GM19438 (cell line): ENCODE measurements around the gene WWOX.

Source experiments
- ATAC-seq: cut with Tn5 transposase; IDR thresholded peaks from one replicate; pipeline ENCODE4 v1.9.1; 2021; ENCODE audit warnings: low read depth; ENCODE audit not compliant: unreplicated experiment

WWOX gene

DNA sequence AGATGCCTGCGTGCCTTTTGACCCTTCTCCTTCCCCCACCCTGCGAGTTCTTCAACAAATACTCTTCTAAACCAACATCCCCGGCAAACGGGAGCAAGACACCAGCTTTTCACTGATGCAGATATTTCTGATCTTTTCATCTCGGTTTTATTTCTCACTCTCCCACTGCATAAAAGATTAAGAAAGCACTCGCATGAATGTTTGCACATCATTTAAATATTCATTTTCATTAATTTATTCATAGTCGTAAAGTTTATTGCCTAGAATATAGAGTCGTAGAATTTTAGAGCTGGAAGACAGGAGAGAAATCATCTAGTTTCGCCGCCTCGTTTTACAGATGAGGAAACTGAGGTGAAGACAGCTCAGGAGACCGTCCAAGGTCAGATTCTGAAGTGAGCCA lies 1013.0 kb downstream of the WWOX start:
- ATAC-seq: no peak

GRCh38 chr16:79113826-79114225 lies 1014.4 kb downstream of the WWOX start:
- no peak for ATAC-seq

DNA sequence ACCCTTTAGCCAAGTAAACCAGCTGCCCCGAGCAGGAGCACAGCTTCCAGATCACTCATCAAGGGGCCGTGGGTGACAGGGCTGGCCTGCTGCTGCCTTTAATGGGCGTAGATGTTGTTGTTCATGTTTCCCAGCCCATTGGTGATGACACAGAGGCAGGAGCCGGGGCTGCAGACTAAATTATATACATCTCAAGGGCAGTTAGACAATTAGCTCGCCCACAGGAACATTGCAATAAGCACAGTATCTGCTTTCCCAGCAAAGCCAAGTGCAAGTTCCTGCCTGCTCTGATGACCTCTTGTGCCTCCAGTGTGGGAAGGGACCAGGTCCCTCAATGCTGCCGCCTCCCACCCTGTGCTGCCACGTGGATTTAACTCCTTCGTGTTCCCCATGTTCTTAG lies 1015.3 kb downstream of the WWOX start:
- no peak for ATAC-seq

- ATAC-seq: no peak
Measured at GRCh38 chr16:79121906-79122305, 1022.5 kb downstream of the WWOX start.

GRCh38 chr16:79122343-79122742 lies 1022.9 kb downstream of the WWOX start:
- ATAC-seq: no peak

DNA sequence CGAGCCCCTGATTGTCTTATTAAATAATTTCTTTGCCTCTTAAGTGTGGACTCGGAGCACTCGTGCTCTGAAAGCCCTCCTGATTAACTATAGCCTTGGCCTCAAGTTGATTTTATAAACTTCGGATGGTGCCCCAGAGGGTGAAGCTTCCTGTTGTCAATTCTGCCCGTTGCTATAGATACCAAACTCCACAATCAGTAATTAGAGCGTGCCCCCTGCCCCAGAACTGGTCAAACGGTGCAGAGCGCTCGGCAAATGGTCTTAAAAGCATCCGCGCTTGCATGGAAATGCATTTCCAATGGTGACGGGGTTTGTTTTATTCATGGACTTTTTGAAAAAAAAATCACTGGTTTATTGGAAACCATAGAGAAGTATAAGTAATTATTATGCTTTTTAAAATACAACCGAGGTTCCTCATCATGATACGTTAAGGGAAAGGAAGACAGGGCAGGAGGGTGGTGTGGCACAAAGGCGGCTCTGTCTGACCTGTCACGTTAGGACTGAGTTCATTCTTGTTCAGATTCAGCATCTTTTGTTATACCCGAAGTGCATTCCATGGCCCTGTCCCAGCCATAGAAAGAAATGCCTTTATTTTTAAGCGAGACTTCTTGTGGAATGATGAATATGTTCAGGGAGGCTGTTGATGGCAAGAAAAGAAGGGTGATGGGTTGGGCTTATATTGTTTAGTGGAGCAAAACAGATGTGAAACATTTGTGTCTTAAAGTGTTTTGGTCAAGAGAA lies 1024.7 kb downstream of the WWOX start:
- no peak for ATAC-seq

GRCh38 chr16:79127766-79128165 lies 1028.3 kb downstream of the WWOX start:
- no peak for ATAC-seq

DNA sequence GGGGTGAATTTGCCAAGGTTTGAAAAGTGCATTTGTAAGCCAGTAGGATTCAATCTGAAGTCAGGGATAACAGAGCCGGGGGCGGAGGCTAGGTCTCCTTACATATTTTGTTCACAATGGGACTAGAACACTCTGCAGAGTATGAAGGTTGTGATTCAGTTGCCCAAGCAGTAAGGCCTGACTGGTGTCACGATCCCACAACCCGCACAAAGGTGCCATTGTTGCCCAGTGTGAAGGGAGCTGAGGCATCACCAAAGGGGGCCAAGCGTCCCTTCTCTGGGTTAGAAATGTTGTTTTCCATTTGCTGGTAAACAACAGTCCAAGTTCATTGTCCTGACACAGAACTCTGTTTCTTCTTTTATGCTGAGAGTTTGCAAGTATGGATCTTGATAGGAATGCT lies 1029.3 kb downstream of the WWOX start:
- ATAC-seq: no peak

DNA sequence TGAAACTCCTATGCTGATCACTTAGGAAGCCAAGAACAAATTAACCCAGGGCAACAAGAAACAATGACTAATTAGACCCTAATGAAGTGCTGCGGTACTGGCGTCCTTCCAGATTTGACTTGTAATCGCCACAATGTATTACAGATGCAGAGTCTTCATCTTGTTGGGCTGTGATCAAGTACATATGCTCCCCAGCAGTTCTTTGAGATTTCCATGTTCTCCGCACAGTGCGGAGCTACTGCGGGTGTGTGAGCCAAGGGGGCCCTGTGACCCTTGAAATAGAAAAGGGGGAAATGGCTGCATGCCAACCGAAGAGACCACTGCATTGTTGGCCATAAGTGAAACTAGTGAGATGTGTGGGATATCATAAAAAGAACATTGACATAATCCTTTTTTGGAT lies 1031.2 kb downstream of the WWOX start:
- no peak for ATAC-seq

- ATAC-seq: no peak
Measured at GRCh38 chr16:79131321-79132075, 1032.0 kb downstream of the WWOX start.

DNA sequence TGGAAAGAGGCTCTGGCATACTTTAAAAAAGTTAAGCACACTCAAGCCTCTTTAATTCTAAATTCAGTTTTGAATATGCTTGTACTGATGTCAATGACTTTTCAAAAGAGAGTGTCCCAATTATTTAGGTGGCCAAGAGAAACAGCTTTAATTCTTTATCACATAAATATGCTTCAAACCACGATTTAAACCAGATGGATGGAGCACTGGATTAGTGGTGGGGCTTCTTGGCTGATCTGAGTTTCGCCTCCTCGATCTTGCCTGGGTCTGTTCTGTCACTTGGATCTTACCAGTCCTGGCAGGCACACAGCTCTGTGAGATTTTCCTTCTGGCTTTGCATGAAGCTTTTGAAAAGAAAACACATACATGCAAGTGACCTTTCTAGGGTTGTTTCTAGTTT lies 1033.2 kb downstream of the WWOX start:
- no peak for ATAC-seq

- no peak for ATAC-seq
Measured at GRCh38 chr16:79134300-79134699, 1034.8 kb downstream of the WWOX start.

GRCh38 chr16:79136955-79137354 lies 1037.5 kb downstream of the WWOX start:
- ATAC-seq: no peak

DNA sequence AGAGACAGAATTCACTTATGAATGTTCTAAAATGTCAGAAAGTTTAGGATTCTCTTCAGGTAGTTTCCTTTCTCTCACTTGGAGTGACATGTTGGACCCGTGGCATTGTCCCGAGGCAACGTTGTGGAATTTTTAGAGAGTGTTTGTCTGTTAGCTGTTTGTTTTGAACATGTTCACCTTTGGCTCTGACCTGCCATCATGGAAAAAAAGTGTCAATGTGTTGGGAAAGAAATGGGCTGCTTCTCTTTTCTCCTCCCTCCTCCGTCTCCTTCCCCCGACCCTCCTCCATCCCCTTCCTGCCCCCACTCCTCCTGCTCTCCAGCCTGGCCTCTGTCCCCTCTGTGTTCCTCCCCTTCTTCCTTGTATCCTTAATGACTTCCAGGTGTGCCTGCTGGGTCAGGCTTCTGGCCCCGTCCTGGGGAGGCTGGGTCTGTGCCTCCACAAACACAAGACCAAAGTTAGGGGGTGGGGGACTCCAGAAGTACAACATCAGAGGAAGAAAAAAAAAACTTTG lies 1038.0 kb downstream of the WWOX start:
- no peak for ATAC-seq

GRCh38 chr16:79139799-79140198 lies 1040.3 kb downstream of the WWOX start:
- no peak for ATAC-seq

GRCh38 chr16:79143026-79143425 lies 1043.6 kb downstream of the WWOX start:
- ATAC-seq: no peak

DNA sequence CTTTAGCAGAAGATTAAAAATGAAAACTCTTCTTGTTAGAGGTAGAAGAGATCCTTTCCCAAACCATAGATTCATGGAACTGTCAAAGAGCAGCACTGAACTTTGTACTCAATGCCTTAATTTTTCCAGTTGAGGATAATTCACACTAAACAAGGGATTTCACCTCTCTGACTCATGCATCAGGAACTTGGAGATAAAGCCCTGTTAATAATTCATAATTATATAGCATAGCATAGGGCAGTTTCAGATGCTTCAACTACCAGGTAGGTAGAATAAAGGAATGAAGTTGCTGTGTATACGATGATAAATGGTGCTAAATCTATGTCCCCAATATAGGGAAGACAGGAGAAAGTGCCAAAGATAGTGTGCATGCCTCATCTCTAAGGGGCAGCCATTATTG lies 1050.7 kb downstream of the WWOX start:
- ATAC-seq: no peak

DNA sequence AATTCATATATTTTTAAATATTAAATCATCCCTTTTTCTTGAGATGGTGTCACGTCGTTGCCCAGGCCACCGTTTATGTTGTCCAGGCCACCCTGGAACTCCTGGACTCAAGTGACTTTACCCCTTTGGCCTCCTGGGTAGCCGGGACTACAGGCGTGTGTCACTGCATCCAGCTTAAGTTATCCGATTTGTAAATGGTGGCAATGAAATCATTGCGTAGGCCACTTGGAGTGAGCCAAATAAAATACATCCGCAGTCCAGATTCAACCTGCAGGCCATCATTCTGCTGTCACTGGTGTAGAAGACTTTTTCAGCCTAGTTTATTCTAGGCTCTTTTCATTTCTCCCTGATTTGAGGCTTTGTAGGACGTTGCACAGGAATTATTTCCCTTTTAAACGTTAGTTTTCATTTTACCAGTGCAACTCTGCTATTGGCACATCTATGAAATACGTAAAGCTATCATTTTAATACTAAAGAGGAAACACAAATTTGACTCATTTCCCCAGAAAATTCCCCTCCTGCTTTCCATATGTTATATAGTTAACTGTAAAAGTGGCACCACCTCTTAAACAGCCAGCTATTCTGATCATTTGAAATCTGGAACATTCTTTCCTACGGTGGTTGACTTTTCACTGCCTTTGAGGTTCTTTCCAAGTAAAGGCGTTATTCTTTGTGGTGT lies 1051.3 kb downstream of the WWOX start:
- ATAC-seq: no peak

GRCh38 chr16:79154086-79154485 lies 1054.6 kb downstream of the WWOX start:
- ATAC-seq: no peak

DNA sequence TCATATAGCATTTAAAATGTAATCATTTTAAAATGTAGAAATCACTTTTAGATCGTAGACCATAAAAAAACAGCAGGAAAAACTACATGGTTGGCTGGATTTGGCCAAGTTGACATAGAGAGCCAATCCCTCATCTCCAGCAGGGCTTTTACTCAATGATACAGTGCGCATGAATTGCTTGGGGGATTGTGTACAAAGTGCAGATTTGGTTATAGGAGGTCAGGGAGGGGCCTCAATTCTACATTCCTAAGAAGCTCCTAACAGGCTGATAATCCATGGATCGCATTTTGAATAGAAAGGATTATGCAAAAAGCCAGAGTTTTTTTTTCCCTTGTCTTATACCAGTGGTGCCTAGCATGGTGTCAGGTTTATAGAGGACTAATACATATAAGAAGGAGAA lies 1056.0 kb downstream of the WWOX start:
- ATAC-seq: no peak

GRCh38 chr16:79155904-79156303 lies 1056.5 kb downstream of the WWOX start:
- ATAC-seq: no peak
